ENCODE results near the gene SUPT20HL2.
"Not testable (repeated sequence)": the region's sequence is repeated elsewhere in the genome, so short reads cannot be mapped to it uniquely, and the experiment has no call there.

The SUPT20HL2 gene

DNA sequence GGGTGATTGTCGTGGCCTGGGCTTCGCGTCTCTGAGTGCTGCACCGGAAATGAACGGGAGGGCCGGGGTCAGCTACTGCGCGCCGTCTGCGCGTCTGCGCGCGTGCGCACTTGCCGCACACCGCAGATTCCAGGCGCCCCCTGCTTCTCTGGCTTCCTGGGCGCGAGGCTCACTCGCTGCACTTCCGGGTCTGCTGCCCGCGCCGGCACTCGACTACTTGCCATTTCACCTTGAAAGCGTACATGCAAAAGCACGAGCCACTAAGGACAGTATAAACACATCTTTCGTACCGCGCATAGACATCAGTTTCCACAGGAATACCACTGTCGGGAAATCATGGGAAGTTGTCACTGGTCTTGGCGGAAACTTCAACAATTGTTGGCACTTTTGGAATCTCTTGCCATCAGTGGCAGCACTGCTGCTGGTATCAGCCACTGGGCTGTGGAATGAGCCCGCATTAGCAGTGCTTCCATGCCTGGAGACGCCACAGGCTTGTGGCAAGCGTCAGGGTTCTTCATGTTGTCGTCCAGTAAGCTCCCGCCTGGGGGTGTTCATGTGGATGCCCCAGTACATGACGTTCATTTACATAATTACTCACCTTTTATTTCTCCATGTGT lies at the start of gene SUPT20HL2:
TSS of gene SUPT20HL2 (minus strand) at position 51 of the 617 bp plus-strand sequence. CDS start 754 bp downstream, outside the sequence.
- DNase-seq (ENCODE audit: low read depth), result no peak

DNA sequence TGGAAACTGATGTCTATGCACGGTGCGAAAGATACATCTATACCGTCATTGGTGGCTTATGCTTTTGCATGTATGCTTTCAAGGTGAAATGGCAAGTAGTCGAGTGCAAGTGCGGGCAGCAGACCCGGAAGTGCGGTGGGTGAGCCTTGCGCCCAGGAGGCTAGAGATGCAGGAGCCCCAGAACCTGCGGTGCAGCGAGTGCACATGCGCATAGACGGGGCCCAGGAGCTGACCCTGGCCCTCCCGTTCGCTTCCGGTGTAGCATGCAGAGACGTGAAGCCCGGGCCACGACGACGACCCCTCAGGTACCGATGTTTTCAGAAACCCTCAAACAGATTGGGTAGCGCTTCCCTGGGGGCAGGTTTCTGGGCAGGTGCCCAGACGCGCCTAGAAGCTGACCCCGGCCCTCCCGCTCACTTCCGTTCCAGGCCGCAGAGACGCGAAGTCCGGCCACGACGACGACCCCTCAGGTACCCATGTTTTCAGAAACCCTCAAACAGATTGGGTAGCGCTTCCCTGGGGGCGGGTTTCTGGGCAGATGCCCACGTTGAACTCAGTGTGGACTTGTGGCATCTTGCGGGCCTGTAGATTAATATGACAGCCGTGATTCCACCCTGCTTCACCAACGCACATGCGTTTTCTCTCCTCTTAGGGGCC lies 48.3 kb upstream of the SUPT20HL2 start:
- DNase-seq (ENCODE audit: low read depth), result not testable (repeated sequence)

DNA sequence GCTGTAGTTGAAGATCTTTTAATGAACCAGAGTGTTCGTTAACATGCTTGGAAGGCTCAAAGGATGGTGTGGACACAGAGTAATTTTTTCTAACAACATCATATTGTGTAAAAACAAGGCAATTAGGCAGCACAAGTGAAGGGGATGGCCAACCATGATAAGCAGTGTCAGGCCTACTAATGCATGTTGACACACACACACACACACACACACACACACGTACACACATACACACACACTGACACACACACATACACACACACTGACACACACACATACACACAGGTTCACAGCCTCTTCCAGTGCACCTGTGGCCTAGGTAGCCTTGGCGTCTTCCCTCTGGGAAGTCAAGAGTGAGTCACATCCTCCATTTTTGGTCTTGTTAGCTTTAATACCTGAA lies 46.4 kb upstream of the SUPT20HL2 start, which contains the start of gene SUPT20HL1:
TSS of gene SUPT20HL1 (plus strand) at position 368 of the 400 bp plus-strand sequence. CDS start 2,122 bp downstream, outside the sequence.
- DNase-seq (ENCODE audit: low read depth), result no peak

DNA sequence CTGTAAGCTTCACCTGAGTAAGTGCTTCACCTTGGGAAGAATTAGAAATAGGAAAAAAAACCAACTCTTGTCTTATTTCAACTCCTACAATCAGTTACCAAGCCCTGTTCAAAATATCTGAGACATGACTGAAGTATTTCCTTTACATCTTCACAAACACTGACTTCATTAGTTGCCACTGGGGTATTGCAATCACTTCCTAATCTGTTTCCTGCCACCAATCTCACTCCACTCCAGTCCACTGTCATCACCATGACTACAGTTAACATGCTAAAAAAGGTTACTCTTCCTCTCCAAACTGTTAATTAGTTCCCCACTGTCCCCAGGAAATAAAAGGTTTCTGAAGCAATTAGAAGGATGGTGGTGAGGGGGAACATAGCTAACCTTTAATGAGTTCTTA lies 43.2 kb upstream of the SUPT20HL2 start:
- DNase-seq (ENCODE audit: low read depth), result no peak

DNA sequence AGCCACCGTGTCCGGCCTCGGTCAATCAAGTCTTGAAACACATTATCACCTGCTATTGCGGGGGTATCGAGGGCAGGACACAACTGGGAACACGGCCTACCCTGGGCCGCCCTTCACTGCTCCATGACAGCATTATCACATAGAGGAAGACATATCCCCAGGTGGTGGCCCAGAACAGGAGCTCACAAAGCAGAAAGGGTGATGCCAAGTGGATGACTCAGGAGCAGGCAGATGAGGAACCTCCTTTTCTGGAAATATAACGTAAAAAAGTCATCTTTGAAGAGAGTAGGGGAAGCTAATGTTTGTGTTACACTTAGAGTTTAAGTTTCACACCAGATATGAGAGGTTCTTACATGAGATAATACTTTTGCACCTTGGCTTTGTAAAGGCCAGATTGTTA lies 41.2 kb upstream of the SUPT20HL2 start:
- no peak for DNase-seq (ENCODE audit: low read depth)

DNA sequence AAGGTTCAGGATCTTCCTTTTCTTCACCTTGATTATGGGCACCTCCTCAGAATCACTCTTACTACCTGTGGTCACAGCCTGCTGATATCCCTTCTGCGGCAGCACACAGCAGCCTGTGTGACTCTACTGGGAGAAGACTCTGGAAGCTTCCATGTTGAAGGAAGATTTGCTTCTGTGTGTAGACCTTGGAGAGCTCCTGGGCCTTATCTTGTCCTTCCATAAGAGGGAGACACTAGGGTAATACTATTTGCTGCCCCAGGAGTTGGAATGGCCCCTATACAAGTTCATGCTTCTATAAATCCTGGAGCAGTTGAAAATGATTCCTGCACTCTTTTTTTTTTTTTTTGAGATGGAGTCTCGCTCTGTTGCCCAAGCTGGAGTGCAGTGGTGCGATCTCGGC lies 36.3 kb upstream of the SUPT20HL2 start:
- no peak for DNase-seq (ENCODE audit: low read depth)

DNA sequence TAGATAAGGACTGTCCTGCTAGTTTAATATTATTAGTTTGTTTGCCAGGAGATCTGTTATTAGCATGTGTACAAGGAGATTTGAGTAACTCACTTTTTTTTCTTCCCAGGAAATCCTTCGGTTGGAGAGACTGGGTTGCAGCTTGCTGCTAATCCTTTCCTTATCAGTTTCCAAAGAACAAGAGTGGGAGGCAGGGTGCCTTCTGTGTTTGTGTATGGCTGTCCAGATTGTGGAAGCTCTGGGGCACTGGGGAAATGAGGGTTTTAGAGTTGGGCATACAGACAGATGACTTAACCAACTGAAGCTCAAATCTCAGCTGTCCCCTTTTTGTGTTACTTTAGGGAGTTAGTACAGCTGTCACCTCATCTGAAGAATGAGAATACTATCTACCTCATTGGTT lies 34.0 kb upstream of the SUPT20HL2 start:
- DNase-seq (ENCODE audit: low read depth), result no peak

DNA sequence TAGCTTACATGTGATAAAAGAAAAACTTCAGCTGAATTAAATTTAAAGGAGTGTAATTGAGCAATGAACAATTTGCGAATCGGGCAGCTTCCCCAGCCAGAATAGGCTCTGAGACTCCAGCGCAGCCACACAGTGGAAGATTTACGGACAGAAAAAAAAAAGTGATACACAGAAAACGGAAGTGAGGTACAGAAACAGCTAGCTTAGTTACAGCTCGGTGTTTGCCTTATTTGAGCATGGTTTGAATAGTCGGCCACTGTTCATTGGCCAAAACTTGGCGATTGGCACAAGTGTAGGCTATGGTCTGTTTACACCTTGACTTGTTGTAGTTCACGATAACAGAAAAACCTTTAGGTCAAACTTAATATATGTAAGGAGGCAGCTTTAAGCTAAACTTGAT lies 29.9 kb upstream of the SUPT20HL2 start:
- DNase-seq (ENCODE audit: low read depth), result no peak

DNA sequence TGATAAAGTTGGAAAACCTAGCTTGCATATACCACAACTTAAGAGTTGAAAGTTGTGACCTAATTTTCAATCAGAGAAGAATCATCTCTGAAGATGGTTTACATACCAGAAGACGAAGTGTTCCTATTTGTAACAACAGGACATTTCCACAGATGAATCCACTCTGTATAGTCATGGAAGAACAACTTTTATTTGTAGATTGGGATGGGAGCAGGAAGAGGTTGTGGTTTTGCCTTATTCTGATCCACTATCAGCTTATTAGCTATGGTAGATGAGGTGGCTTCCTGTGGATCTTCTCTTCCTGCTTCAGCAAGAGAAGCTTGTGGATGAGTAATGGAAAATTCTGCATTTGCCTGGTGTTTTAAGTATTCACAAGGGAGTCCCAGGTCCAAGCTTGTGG lies 27.9 kb upstream of the SUPT20HL2 start:
- no peak for DNase-seq (ENCODE audit: low read depth)

DNA sequence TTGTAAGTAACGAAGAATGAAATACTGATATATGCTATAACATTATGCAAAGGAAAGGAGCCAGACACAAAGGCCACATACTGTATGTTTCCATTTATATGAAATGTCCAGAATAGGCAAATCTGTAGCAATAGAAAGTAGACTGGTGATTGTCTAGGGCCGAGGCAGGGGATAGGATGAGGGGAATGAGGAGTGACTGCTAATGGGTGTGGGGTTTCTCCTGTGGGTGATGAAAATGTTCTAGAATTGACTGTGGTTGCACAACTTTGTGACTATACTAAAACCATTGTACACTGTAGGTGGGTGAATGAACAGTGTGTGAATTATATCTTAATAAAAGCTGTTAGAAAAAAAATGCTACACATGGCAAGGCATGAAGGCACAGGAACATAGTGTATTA lies 26.6 kb upstream of the SUPT20HL2 start:
- DNase-seq (ENCODE audit: low read depth), result no peak

DNA sequence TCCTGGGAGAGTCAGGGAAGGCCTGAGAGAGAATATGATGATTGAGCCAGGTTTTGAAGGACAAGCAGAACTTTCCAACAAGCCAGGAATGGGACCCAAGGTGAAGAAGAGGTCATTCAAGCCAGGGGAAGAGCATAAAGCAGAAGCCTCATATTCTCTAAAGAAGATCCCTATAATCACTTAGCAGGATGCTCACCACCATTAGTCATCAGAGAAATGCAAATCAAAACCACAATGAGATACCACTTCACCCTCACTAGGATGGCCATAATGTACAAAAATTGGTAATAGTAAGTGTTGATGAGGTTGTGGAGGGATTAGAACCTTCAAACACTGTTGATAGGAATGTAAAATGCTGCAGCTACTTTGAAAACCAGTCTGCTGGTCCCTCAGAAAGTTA lies 26.0 kb upstream of the SUPT20HL2 start:
- DNase-seq (ENCODE audit: low read depth), result no peak

DNA sequence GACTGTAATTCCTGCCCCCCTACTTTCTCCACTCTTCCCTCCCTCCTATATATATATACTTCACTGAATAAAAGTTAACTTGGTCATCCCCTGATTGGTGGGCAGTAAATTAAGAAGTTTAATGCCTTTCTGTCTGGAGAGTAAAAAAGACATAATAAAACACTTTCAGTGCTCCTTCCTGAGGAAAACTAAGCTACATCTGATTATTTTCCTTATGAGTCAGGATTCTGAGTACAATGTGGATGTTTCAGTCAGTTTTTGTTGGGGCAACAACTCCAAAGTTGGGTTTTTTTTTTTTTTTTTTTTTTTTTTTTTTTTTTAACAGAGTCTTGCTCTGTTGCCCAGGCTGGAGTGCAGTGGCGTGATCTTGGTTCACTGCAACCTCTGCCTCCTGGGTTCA lies 22.0 kb upstream of the SUPT20HL2 start:
- no peak for DNase-seq (ENCODE audit: low read depth)

DNA sequence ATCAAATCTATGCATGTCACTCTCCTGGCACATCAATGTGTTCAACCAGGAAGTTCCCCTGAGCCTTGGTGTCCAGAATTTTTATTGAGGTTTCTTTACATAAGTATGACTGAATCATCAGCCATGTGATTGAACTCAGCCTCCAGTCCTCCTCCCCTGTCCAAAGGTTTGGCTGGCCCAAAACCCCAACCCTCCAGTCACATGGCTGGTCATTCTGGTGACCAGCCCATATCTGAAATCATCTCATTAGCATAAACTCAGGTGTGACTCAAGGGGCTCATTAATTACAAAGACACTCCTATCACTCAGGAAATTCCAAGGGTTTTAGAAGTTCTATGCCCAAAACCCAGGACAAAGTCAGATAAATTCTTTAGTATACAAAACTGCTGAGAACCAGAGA lies 20.6 kb upstream of the SUPT20HL2 start:
- no peak for DNase-seq (ENCODE audit: low read depth)

DNA sequence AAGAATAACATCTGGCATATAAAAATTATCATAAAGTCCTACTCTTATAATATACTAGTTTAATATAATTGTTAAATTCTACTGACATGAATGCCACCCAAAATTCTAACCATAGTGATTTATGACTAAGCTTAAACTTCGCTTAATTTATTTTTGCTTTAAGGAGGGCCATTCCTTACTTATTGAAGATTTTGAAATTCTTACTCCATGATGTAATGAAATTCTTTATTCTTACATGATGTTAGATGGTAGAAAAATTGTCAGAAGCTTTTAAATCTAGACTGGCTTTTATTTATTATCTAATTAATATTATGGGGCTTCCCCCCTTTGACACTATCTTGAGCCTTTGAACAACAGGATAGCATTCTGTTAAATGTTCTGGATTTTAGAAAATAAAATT lies 19.5 kb upstream of the SUPT20HL2 start:
- DNase-seq (ENCODE audit: low read depth), result no peak

DNA sequence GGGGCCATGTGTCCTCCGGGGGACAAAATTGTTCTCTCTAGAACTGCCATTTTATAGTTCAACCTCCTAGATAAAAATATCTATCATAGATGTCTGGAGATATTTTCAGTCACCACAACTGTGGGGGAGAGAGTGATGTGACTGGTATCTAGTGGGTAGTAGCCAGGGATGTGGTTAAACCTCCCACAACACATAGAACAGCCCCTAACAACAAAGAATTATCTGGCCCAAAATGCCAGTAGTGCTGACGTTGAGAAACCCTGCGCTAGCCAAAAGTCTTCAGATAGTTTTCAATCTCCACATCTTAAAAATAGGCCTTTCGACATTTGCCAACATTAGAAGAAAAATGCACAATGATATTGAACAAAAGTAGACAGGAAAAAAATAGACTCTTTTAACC lies 19.0 kb upstream of the SUPT20HL2 start:
- DNase-seq (ENCODE audit: low read depth), result no peak

DNA sequence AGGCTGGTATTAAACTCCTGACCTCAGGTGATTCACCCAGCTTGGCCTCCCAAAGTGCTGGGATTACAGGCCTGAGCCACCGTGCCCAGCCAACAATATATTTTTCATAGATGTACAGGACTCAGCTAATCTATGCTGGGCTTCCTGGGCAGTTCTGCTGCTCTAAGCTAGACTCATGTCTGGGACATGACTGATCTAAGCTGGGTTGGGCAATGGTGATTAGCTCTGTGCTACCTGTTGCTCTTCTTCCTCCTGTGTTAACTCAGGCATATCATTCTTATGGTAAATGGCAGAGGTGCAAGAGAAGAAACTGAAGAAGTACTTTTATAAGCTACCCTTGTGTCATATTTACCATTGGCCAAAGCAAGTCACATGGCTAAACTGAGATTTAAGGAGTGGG lies 11.4 kb upstream of the SUPT20HL2 start:
- DNase-seq (ENCODE audit: low read depth), result no peak

DNA sequence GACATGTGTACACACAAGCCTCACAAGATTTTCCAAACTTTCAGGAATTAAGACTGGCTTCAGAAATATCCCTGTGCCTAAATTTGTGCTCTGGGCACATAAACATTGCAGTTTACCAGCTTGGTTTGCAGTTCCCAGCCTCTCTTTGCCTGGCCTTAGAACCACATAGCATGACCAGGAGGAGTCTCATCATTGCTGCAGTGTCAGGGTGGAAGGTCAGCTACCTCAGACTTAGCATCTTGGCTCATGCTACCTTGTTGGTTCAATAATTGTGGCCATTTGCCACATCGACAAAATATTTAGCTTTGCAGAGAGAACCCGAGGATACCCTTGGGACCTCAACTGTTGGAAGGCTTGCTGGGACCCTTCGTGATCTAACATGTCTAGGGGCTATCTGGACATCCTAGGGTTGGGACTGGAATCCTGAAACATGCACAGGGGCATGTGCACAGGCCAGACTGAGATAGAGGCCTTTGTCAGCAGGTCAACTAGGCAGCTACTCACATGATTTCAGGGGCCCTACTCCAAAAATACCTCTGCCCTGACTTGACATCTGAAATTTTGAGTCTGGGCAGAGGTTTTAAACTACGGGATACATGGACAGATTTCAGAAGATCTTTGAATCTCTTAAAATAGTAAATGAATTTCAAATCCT lies 8.0 kb upstream of the SUPT20HL2 start:
- no peak for DNase-seq (ENCODE audit: low read depth)

DNA sequence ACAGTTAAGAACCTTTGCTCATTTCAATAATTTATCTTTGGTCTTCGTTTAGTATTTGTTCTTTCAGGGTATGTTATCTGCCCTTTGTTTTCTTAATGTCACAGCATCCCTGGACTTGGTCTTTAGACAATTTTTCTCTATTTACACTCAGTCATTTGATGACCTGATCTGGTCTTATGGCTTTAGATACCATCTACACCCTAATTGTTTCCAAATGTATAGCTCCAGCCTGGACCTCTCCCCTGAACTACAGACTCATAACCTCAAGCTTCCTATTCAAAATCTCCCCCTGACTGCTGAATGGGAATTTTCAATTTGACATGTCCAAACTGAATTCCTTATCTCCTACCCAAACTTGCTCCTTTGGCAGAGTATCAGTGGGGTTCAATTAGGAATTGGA lies 3.7 kb upstream of the SUPT20HL2 start:
- no peak for DNase-seq (ENCODE audit: low read depth)

DNA sequence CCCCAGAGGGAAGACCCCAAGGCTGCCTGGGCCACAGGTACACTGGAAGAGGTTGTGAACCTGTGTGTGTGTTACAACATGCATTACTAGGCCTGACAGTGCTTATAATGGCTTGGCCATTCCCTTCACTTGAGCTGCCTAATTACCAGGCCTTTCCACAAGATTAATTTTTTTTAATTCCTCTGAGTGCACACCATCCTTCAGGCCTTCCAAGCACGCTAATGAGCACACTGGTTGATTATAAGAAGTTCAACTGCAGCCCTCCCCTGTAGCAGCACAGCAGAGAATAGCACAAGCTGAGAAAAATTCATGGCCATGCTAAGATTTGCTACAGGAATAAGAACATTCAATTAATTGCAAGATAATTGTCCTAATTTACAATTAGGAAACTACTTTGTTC lies 2.2 kb upstream of the SUPT20HL2 start:
- no peak for DNase-seq (ENCODE audit: low read depth)

DNA sequence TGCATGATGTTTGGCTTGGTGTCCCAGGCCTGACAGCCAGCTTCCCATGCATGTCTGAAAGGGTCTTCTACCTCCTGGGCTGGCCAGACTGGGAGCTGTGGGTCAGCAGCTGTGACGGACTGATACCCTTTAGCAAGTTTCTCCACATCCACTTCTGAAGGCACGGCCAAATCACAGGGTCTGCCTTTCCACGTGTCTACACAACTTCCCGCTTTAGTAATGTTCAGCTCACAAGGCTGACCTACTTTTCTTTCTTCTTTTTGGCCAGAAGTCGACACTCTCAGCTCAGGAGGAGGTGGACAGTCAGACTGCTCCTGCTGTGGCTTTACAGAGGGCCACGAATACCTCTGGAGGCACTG lies 1.6 kb downstream of the SUPT20HL2 start:
- DNase-seq (ENCODE audit: low read depth), result not testable (repeated sequence)

DNA sequence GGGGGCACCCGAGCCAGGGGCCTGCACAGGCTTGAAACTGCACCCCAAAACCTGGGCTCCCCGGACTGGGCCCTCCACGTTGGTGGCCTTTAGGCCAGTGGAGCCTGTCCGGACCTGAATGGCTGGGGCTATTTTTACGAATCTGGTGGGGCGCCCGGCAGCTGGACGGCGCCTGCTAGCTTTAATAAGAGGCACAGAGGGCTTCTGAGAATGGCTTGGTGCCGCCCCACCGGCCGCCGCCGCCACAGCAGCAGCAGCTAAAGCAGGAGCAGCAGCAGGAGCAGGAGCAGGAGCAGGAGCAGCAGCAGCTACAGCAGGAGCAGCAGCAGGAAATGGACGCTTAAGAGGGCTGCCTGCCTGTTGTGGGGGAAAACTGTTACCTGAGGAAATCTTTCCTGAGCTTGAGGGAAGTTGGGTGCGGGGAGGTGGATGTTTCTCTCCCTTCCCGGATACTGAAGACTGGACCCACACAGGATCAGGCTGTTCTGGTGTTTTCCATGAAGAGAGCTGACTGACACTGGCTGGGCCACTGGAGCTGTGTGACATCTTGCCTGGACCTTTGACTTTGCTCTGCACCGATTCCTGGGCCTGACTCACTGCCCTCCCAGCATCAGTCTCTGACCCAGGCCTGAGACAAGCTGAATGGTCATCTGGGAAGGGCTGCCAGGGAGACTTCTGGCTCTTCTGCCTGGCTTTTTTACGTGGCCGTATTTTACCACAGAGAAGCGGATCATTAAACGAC lies 2.2 kb downstream of the SUPT20HL2 start:
- DNase-seq (ENCODE audit: low read depth), result not testable (repeated sequence)

DNA sequence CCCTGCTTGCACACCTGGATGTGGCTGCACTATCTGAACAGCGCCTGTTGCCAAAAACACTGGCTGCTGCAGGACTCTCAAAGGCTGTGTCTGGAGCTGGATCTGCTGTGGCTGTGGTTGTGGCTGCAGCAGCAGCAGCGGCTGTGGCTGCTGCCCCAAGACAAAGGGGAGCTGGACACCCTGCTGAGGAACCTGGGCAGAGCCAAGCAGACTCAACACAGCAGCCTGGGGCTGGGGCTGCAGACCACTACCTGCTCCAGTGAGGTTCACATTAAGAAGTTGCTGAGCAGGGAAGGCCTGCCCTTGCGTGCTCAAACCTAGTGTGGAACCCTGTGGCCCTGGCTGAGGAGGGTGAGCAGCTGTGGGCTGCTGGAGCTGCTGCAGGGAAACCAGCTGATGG lies 3.0 kb downstream of the SUPT20HL2 start:
- not testable (repeated sequence) for DNase-seq (ENCODE audit: low read depth)
